Motor neuron (in vitro differentiated cells): Measurements from ENCODE around the gene PCCA. TPM values are rescaled to one million over a fixed set of nuclear protein-coding genes. Genes with fewer than 3 reads are reported as not detected.

ENCODE experiments used
- ATAC-seq, 8 experiments: fragments of 200-7000 bp; cut with Tn5 transposase; replicated peaks in 6 of 8; 2 replicates each; pipeline ENCODE4 v1.8.0; 2021; ENCODE audit warnings: mild to moderate bottlenecking in 8 of 8, moderate library complexity in 8 of 8
- H3K27ac ChIP-seq, 2 donors: fragments of 250-450 bp; sonication (Bioruptor Pico); 2 replicates each; pipeline ENCODE4 v1.9.0; 2021; ENCODE audit warnings: antibody characterized with exemption in 2 of 2, mild to moderate bottlenecking in 2 of 2, moderate library complexity in 1 of 2
- H3K4me1 ChIP-seq, 2 donors: fragments of 250-450 bp; sonication (Bioruptor Pico); replicated peaks in 1 of 2; 2 replicates each; pipeline ENCODE4 v1.6.1; 2021; ENCODE audit warnings: antibody characterized with exemption in 2 of 2, mild to moderate bottlenecking in 2 of 2, moderate library complexity in 1 of 2
- H3K4me3 ChIP-seq, 5 donors: fragments of 250-450 bp; sonication (Bioruptor Pico); 2 replicates each; pipeline ENCODE4 v1.9.0; 2021; ENCODE audit warnings: antibody characterized with exemption in 5 of 5, mild to moderate bottlenecking in 5 of 5, moderate library complexity in 4 of 5
- WGBS, 10 experiments: fragments of 450-650 bp; shearing (Covaris generic); methylation state at CpG; one replicate each; pipeline ENCODE4 v1.0.0; 2022; 5-methylcytosine and 5-hydroxymethylcytosine counted together
- in situ Hi-C, 9 experiments: fragments of 400-800 bp; cut with MboI; loops; one replicate each; pipeline ENCODE4 v1.15.0; 2021; ENCODE audit warnings: low sequenced_read_pairs in 9 of 9, low pct_unique_long_range_greater_than_20kb in 2 of 9; ENCODE audit not compliant: unreplicated experiment in 9 of 9
- total RNA-seq, 8 experiments: library from RNA; unstranded; fragments of 300-600 nt; gene quantifications; 2 replicates each; pipeline versions ENCODE4 v1.2.3 to v1.2.4, GENCODE V29; 2022

PCCA gene
- total RNA-seq, 8 experiments from 2014 or later: 19.1 to 98.3 (median 50.9) TPM

GRCh38 chr13:100525453-100526317, 436.8 kb downstream of the PCCA start:
- Histone ChIP-seq H3K4me3 (no peak overlapping the region), H3K27ac (no peak overlapping the region), H3K4me1 (peaks cover 17 to 42% of the 10 kb centered on the region in 2 donors)
- ATAC-seq: peak in 5 of 8 experiments; percentile 12 to 56 (median 30)
- WGBS, 10 experiments: 30 to 100% (median 85%) methylated on average over 1 to 3 of the region's 17 CpGs; no CpG with 5 or more reads in 4 of the 10 experiments
- in situ Hi-C loops: loop anchor here in 3 of 9 experiments (10.0 to 25.0 kb wide), 2 partner anchors 863 to 871 kb away; no protein-coding TSS in a partner anchor

DNA sequence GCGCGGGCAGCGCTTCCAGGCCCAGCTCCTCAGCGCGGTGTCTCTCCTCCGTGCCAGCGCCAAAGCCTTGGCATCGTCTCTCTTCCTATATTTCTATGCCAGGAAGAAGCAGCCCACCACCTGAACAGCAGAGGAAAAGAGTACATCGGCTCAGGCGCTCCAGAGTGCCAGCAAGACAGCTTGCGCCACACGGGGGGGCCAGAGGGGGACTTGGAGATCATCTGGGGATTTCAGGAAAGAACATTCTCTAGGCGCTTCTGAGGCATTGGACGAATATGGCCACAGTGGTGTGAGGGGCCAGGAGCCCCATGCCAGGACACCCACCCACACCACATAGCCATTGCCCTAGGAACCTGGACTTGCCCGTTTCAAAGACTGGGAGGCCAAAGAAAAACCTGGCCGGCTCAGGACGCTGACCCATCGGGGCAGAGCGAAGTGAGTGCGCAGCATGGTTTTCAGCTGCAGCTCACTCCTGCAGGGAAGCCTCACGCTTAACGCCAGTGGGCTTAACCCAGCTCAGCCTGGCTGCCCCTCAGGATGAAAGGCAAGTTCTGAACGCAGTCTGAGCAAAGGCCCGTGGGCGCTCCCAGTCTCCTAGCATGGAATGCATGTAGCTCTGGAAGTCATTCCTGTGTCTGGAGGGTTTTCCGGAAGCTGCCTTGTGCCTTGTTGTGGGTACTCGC, 437.6 kb downstream of the PCCA start:
- Histone ChIP-seq H3K4me3 (no peak overlapping the region), H3K4me1 (peaks cover 15 to 42% of the 10 kb centered on the region in 2 donors), H3K27ac (no peak overlapping the region)
- WGBS, 10 experiments: 73 to 100% (median 89%) methylated on average over 2 to 16 of the region's 27 CpGs; no CpG with 5 or more reads in 2 of the 10 experiments
- peak in 3 of 8 experiments; percentile 14 to 20 (median 18) for ATAC-seq
- in situ Hi-C loops: loop anchor here in 3 of 9 experiments (10.0 to 25.0 kb wide), 2 partner anchors 864 to 872 kb away; no protein-coding TSS in a partner anchor

GRCh38 chr13:100527644-100528043, 438.8 kb downstream of the PCCA start:
- in situ Hi-C loops: loop anchor here in 3 of 9 experiments (10.0 to 25.0 kb wide), 2 partner anchors 865 to 873 kb away; no protein-coding TSS in a partner anchor
- no peak overlapping the region for H3K27ac ChIP-seq
- no peak overlapping the region for H3K4me3 ChIP-seq
- peaks cover 6 to 32% of the 10 kb centered on the region in 2 donors for H3K4me1 ChIP-seq
- no peak for ATAC-seq
- 83 to 100% (median 93%) methylated on average over 1 to 8 of the region's 9 CpGs; no CpG with 5 or more reads in 1 of the 10 experiments for WGBS, 10 experiments

DNA sequence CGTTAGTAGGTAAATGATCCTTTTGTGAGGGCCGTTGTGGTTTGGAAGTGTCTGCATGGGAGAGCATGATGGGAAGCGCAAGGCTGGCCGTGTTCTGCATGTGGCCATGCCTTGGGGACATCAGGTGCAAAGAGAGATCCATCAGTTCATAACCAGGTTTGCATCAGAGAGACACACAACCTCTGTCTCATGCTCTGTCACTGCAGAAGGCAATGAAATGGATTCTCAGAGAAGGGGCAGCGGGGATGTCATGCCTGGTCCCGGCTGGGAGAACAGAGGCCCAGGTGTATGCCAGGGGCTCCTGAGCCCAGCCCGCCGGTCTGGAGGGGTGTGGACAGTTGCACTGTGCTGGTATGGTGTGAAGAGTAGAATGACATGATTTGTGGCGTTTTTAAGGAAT, 439.5 kb downstream of the PCCA start:
- Histone ChIP-seq H3K4me3 (no peak overlapping the region), H3K4me1 (peaks cover 2 to 32% of the 10 kb centered on the region in 2 donors), H3K27ac (no peak overlapping the region)
- ATAC-seq: no peak
- in situ Hi-C loops: loop anchor here in 3 of 9 experiments (10.0 to 25.0 kb wide), 2 partner anchors 866 to 874 kb away; no protein-coding TSS in a partner anchor
- WGBS, 10 experiments: 67 to 100% (median 94%) methylated on average over 1 to 8 of the region's 9 CpGs; no CpG with 5 or more reads in 2 of the 10 experiments

DNA sequence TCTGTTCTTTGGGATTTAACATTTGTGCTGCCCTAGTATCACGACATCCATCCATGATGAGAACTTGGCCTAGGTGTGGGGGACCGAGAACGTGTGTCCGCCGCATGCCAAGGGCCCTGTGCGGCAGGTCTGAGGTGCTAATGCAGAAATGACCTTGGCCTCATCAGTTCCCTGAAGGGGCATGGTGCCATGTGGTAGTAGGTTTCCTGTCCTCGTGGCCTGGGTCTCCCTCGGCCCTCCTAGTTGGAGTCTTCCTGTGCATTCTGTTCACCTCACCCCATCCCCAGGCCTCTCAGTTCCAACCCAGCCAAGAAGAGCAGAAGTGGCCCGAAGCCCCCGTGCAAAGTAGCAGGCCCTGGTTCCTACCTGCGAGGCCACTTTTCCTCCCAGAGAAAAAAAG, 439.9 kb downstream of the PCCA start:
- in situ Hi-C loops: loop anchor here in 3 of 9 experiments (10.0 to 25.0 kb wide), 2 partner anchors 867 to 874 kb away; no protein-coding TSS in a partner anchor
- WGBS, 10 experiments: 80 to 100% (median 97%) methylated on average over 1 to 7 of the region's 11 CpGs; no CpG with 5 or more reads in 3 of the 10 experiments

DNA sequence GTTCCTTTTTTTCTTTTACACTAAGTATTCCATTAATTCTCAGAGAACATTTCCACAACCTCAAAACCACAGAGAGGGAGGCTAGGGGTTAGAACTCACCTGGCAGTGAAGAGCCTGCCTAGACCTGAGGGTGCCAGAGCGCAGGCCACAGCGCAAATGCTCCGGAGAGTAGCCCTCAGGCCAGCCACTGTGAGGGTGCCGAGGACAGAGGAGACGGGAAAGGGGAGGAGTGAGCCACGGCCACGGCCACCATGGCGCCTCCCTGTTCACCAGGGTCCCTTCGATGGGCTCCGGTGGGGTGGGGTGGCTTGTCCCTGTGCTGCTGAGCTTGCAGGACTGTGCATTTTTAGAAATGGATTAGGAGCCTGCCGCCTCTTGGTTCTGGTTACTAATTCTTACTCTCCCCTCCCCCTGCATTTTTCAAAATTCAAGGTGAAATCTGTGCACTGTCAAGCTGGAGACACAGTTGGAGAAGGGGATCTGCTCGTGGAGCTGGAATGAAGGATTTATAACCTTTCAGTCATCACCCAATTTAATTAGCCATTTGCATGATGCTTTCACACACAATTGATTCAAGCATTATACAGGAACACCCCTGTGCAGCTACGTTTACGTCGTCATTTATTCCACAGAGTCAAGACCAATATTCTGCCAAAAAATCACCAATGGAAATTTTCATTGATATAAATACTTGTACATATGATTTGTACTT, 440.9 kb downstream of the PCCA start:
- Histone ChIP-seq H3K4me3 (no peak overlapping the region), H3K4me1 (peaks cover 0 to 32% of the 10 kb centered on the region in 2 donors), H3K27ac (no peak overlapping the region)
- in situ Hi-C loops: loop anchor here in 3 of 9 experiments (10.0 to 25.0 kb wide), 2 partner anchors 868 to 875 kb away; no protein-coding TSS in a partner anchor
- ATAC-seq: peak in 1 of 8 experiments; percentile 19
- WGBS, 10 experiments: 40 to 94% (median 81%) methylated on average over 1 to 11 of the region's 15 CpGs; no CpG with 5 or more reads in 3 of the 10 experiments

More for the DNA sequence above, 439.9 kb downstream of the PCCA start:
- Histone ChIP-seq H3K4me3 (no peak overlapping the region), H3K4me1 (peaks cover 0 to 32% of the 10 kb centered on the region in 2 donors), H3K27ac (no peak overlapping the region)
- no peak for ATAC-seq

DNA sequence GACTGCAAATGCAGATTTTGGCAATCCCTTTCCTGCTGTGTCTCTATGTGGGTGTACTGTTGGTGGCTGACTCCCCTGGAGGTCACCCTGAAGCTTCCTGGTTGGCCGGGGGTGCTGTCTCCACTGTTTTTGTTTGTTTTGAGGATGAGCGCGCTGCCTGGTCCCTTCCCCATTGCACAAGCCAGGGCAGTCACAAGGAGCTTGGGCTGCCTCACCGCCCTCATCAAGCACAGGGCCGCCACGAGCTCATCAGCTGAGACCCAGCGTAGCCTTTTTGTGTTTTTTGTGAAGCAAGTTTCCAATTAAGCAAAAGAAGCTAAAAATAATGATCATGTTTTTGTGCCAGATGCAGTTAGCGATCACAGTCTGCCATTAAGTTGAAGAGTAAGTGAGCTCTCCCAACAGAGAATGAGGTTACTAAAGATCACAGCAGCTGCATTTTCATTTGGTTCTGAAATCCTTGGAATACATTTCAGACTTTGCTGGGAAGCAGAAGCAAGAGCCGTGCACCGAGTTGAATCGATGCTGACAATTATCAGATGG, 441.8 kb downstream of the PCCA start:
- Histone ChIP-seq H3K27ac (no peak overlapping the region), H3K4me1 (peaks cover 0 to 25% of the 10 kb centered on the region in 2 donors), H3K4me3 (no peak overlapping the region)
- ATAC-seq: peak in 5 of 8 experiments; percentile 75 to 88 (median 84)
- 40 to 93% (median 58%) methylated on average over 1 to 10 of the region's 11 CpGs; no CpG with 5 or more reads in 2 of the 10 experiments for WGBS, 10 experiments
- in situ Hi-C loops: loop anchor here in 2 of 9 experiments (25.0 kb wide), 1 partner anchor 868 kb away; no protein-coding TSS in a partner anchor

- H3K4me3 ChIP-seq: no peak overlapping the region
- WGBS, 10 experiments: 92 to 100% (median 95%) methylated on average over 3 to 15 of the region's 60 CpGs; no CpG with 5 or more reads in 6 of the 10 experiments
- in situ Hi-C loops: loop anchor here in 2 of 9 experiments (25.0 kb wide), 1 partner anchor 870 kb away; no protein-coding TSS in a partner anchor
- H3K27ac ChIP-seq: no peak overlapping the region
- peaks cover 0 to 19% of the 10 kb centered on the region in 2 donors for H3K4me1 ChIP-seq
- ATAC-seq: no peak
Measured at GRCh38 chr13:100532090-100532766, 443.3 kb downstream of the PCCA start.

DNA sequence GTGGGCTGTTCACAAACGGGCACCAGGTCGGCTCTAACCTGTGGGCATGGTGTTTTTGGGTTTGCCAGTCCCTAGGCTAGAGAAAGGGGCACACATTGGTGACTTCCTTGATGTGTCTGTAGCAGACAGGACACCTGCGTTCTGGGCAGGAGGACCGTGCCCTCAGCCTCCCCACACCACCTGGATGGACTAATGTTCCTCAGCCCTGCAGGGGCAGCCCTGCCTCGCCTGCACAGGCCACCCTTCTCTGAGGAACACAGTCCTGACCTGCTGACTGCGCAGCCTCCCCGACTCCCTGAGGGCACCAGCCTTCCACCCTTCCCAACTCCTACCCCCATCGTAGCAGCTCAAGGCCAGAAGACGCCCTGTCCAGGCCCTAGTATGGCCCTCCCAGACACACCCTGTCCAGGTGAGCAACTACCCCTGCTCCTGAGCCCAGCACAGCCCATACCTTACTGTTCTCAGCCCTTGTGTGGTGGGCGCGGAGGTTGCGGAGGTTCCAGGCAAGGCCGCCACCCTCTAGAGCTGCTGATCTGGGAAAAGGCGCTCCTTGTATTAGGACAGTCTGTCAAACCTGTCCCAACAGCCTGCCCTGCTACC, 444.0 kb downstream of the PCCA start:
- ATAC-seq: no peak
- WGBS, 10 experiments: 67 to 100% (median 89%) methylated on average over 1 to 5 of the region's 14 CpGs; no CpG with 5 or more reads in 5 of the 10 experiments
- Histone ChIP-seq H3K27ac (no peak overlapping the region), H3K4me3 (no peak overlapping the region), H3K4me1 (peaks cover 0 to 19% of the 10 kb centered on the region in 2 donors)
- in situ Hi-C loops: loop anchor here in 2 of 9 experiments (25.0 kb wide), 1 partner anchor 871 kb away; no protein-coding TSS in a partner anchor

DNA sequence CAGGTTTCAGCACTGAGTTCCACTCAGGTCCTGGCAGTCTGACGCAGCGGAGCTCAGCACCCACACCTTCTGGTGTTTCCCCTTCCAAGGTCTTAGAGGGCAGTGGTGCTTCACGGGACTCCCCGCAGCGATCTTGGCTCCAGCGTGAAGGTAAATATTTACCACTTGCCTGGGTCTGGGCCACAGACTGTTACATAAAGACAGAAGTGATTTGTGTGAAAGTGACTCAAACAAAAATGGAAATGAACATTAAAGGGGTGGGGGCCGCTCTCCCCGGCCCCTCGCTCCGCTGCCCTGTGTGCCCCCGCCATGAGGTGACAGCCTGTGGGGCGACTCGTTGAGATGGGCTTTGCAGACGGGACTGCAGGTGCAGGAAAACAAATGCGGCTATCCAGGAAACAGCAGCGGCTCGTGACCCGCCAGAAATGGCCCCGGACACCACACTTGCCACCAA, 444.7 kb downstream of the PCCA start:
- Histone ChIP-seq H3K27ac (no peak overlapping the region), H3K4me3 (no peak overlapping the region), H3K4me1 (peaks cover 0 to 19% of the 10 kb centered on the region in 2 donors)
- peak in 1 of 8 experiments; percentile 18 for ATAC-seq
- 87 to 100% (median 98%) methylated on average over 1 to 10 of the region's 19 CpGs; no CpG with 5 or more reads in 4 of the 10 experiments for WGBS, 10 experiments
- in situ Hi-C loops: loop anchor here in 2 of 9 experiments (25.0 kb wide), 1 partner anchor 871 kb away; no protein-coding TSS in a partner anchor
